K562 (cell line): ENCODE results near the gene SIAE. TPM values are rescaled to one million over a fixed set of nuclear protein-coding genes. Genes with fewer than 3 reads are reported as not detected.

Experiments used
- ATAC-seq: fragments of 200-7000 bp; cut with Tn5 transposase; 3 replicates; pipeline ENCODE4 v1.9.1; 2020; ENCODE audit warnings: moderate library complexity
- BruUV-seq: library from RNA; stranded (reverse); fragments of 400-500 nt; replicated peaks from 2 replicates; lab custom pipeline; 2021; lab: Mats Ljungman, UMichigan
- CTCF ChIA-PET: fragments of 300-600 bp; formaldehyde crosslinking; extraction: SDS; loops from one replicate; lab custom pipeline; 2021; ENCODE audit warnings: low intra/inter-chr PET ratio; lab: Yijun Ruan, JAX
- POLR2A ChIA-PET: fragments of 300-600, 350-650 bp; sonication (Branson Sonifier 250); formaldehyde crosslinking; extraction: SDS; loops from one replicate; lab custom pipeline; 2021; ENCODE audit warnings: antibody characterized with exemption, inconsistent platforms; lab: Yijun Ruan, JAX
- DNase-seq, 4 experiments: peaks; one replicate each; pipeline versions ENCODE4 v3.0.0 to v3.0.0-alpha.2; 2011 to 2018; ENCODE audit warnings: low spot score in 3 of 4, mixed read lengths in 3 of 4; ENCODE audit errors: extremely low read depth in 1 of 4
- FAIRE-seq: peaks from 2 replicates; lab custom pipeline; 2011; peaks lifted over from hg19 to GRCh38; lab: Jason Lieb, UNC
- H2AFZ ChIP-seq: 2 replicates; pipeline ENCODE4 v1.6.0; 2011; ENCODE audit warnings: low read depth, low read length, control low read depth, inconsistent platforms
- H3K27ac ChIP-seq: fragments of 200-600 bp; 3 replicates; pipeline ENCODE4 v1.8.0; 2011; ENCODE audit warnings: low read depth, mild to moderate bottlenecking, control low read depth, inconsistent platforms, low read length, moderate library complexity, mixed read lengths; ENCODE audit errors: extremely low read depth
- H3K27me3 ChIP-seq, 2 experiments: fragments of 300-600 bp in 1 of 2; 2 replicates in 1 of 2; 3 replicates in 1 of 2; pipeline versions ENCODE4 v1.6.0 to v1.8.0; 2011; ENCODE audit warnings: inconsistent platforms in 2 of 2, low read length in 2 of 2, mild to moderate bottlenecking in 1 of 2, mixed read lengths in 1 of 2, moderate library complexity in 1 of 2; ENCODE audit not compliant: control insufficient read depth in 2 of 2, insufficient read depth in 2 of 2
- H3K36me3 ChIP-seq: fragments of 300-600 bp; 3 replicates; pipeline ENCODE4 v1.8.0; 2011; ENCODE audit warnings: mild to moderate bottlenecking, low read length, inconsistent platforms; ENCODE audit not compliant: control insufficient read depth, insufficient read depth
- H3K4me1 ChIP-seq, 2 experiments: fragments of 200-600 bp in 1 of 2; replicated peaks in 1 of 2; 2 replicates in 1 of 2; 3 replicates in 1 of 2; pipeline versions ENCODE4 v1.5.1 to v1.8.0; 2011; ENCODE audit warnings: inconsistent platforms in 2 of 2, low read length in 2 of 2, mild to moderate bottlenecking in 1 of 2, mixed read lengths in 1 of 2, moderate library complexity in 1 of 2; ENCODE audit not compliant: control insufficient read depth in 2 of 2, insufficient read depth in 2 of 2
- H3K4me2 ChIP-seq: 2 replicates; pipeline ENCODE4 v1.6.1; 2011; ENCODE audit warnings: low read length, control low read depth, inconsistent platforms, mixed read lengths; ENCODE audit not compliant: insufficient read depth
- H3K4me3 ChIP-seq: fragments of 200-600 bp; sonication (generic), shearing (Covaris generic); 2 replicates; pipeline ENCODE4 v1.5.1; 2016; ENCODE audit warnings: control low read depth, inconsistent platforms
- H3K79me2 ChIP-seq: fragments of 200-600 bp; 3 replicates; pipeline ENCODE4 v1.8.0; 2011; ENCODE audit warnings: low read length, inconsistent platforms; ENCODE audit not compliant: control insufficient read depth, insufficient read depth
- H3K9ac ChIP-seq, 2 experiments: 2 replicates each; pipeline versions ENCODE4 v1.6.0 to v1.6.1; 2011; ENCODE audit warnings: low read depth in 2 of 2, low read length in 2 of 2, control low read depth in 1 of 2, inconsistent platforms in 1 of 2, mild to moderate bottlenecking in 1 of 2, mixed read lengths in 1 of 2; ENCODE audit not compliant: insufficient read depth in 1 of 2
- H3K9me1 ChIP-seq: one replicate; pipeline ENCODE4 v1.6.0; 2011; ENCODE audit warnings: inconsistent platforms, mild to moderate bottlenecking, low read length, moderate library complexity; ENCODE audit not compliant: control insufficient read depth, insufficient read depth
- H3K9me3 ChIP-seq: replicated peaks from 2 replicates; pipeline ENCODE4 v1.5.1; 2011; ENCODE audit warnings: low read depth, low read length, inconsistent platforms; ENCODE audit not compliant: control insufficient read depth, insufficient read depth
- H4K20me1 ChIP-seq: replicated peaks from 2 replicates; pipeline ENCODE4 v1.6.1; 2011; ENCODE audit warnings: low read length, inconsistent platforms, mixed read lengths; ENCODE audit not compliant: control insufficient read depth, insufficient read depth
- AFF1 ChIP-seq, 2 experiments: fragments of 450-650 bp; IDR thresholded peaks; 2 replicates each; pipeline ENCODE4 v1.6.1; 2018; ENCODE audit warnings: mild to moderate bottlenecking in 2 of 2, low read depth in 1 of 2; ENCODE audit not compliant: partially characterized antibody in 2 of 2
- DLX4 ChIP-seq: fragments of 250-450 bp; sonication (Bioruptor Pico); IDR thresholded peaks from 2 replicates; pipeline ENCODE4 v1.6.1; 2021; ENCODE audit warnings: mild to moderate bottlenecking
- GATAD2A ChIP-seq: fragments of 450-650 bp; IDR thresholded peaks from 2 replicates; pipeline ENCODE4 v1.6.1; 2017
- GTF2F1 ChIP-seq: IDR thresholded peaks from 2 replicates; pipeline ENCODE4 v1.6.1; 2011; ENCODE audit warnings: low read depth, low read length, improper control_type of control experiment
- NFE2L1 ChIP-seq: fragments of 450-650 bp; IDR thresholded peaks from 2 replicates; pipeline ENCODE4 v1.6.1; 2016; ENCODE audit warnings: missing genetic modification characterization, low read depth, mild to moderate bottlenecking, missing compliant biosample characterization, moderate library complexity, borderline replicate concordance
- PHB2 ChIP-seq: fragments of 450-650 bp; IDR thresholded peaks from 2 replicates; pipeline ENCODE4 v1.6.1; 2017; ENCODE audit warnings: low read depth
- WGBS: fragments of 100-300 bp; shearing (Covaris generic); methylation state at CpG from one replicate; pipeline ENCODE4 v1.1.6; 2016; ENCODE audit warnings: low coverage, mixed read lengths; ENCODE audit not compliant: insufficient coverage; ENCODE audit errors: missing lambda C conversion rate; 5-methylcytosine and 5-hydroxymethylcytosine counted together
- in situ Hi-C: fragments of 300-500 bp; cut with MboI; formaldehyde crosslinking; loops from 4 replicates; pipeline ENCODE4 v1.15.0; 2018; ENCODE audit warnings: inconsistent platforms, mixed read lengths
- intact Hi-C: fragments of 100-400 bp; cut with micrococcal nuclease; formaldehyde crosslinking; loops from 2 replicates; pipeline ENCODE4 v1.14.2; 2022
- polyA plus RNA-seq, 8 experiments: library from polyadenylated mRNA; depleted of rRNA in 4 of 8; stranded (reverse) in 5 of 8; unstranded in 3 of 8; fragments of >200 nt; fragmentation: Nextera tagmentation in 2 of 8; fragmentation: Illumina TruSeq in 1 of 8; extraction: Ambion mirVana in 2 of 8; extraction: Trizol in 1 of 8; gene quantifications; 2 replicates each; pipeline versions ENCODE4 v1.2.1 to v1.2.3, GENCODE V29; 2011 to 2014; ENCODE audit warnings: inconsistent platforms in 1 of 8, missing spikeins in 1 of 8
- total RNA-seq, 7 experiments: library from RNA; depleted of rRNA in 6 of 7; stranded (reverse); fragments of >200 nt in 6 of 7; fragmentation: Illumina TruSeq in 2 of 7; extraction: Trizol in 2 of 7; gene quantifications; 2 replicates each; pipeline versions ENCODE4 v1.2.1 to v1.2.3, GENCODE V29; 2011 to 2021; ENCODE audit warnings: low replicate concordance in 1 of 7

The SIAE gene
- total and polyA plus RNA-seq, 9 of the 15 experiments (the other 6 are each of a cell fraction or from before 2014, with no cell fraction given) = 0.89 to 9.6 (median 3.7) TPM

- intact Hi-C loops = no loop called here
Measured at GRCh38 chr11:124656774-124657630, 16.5 kb downstream of the SIAE start.

GRCh38 chr11:124648610-124649009 is 24.9 kb downstream of the SIAE start:
- CTCF ChIA-PET = no interaction called here
- Histone ChIP-seq H3K9me3 (no peaks in the 10 kb centered on the region), H3K9me1 (no peaks in the 10 kb centered on the region), H2AFZ (no peak overlapping the region), H3K4me1 (peaks cover 0 to 14% of the 10 kb centered on the region in 2 experiments; a peak in 2 of 5 replicates), H3K27me3 (no peaks in the 10 kb centered on the region), H3K79me2 (no peaks in the 10 kb centered on the region), H3K27ac (no peak overlapping the region), H3K4me3 (no peak overlapping the region), H4K20me1 (no peaks in the 10 kb centered on the region), H3K9ac (no peak overlapping the region), H3K36me3 (no peaks in the 10 kb centered on the region), H3K4me2 (no peak overlapping the region)
- in situ Hi-C loops (no loop called here), intact Hi-C loops (no loop called here)
- FAIRE-seq (no peak), ATAC-seq (no peak), DNase-seq (no peak)
- TF ChIP-seq PHB2 (no peak), GTF2F1 (no peak), AFF1 (IDR thresholded peaks at IDR 0.05; ENCODE audit: low read depth in 1 of 2, partially characterized antibody in 2 of 2) (no peak)
- BruUV-seq = no TSS peak
- POLR2A ChIA-PET = interaction anchor here (0.6 to 0.8 kb wide), 2 partner anchors 19 to 48 kb away, joined by 3 read pairs; no protein-coding TSS in a partner anchor
- WGBS = 29% methylated on average over 6 of the region's 6 CpGs

More at GRCh38 chr11:124656774-124657630, 16.5 kb downstream of the SIAE start:
- Histone ChIP-seq H3K9me1 (no peaks in the 10 kb centered on the region), H3K27me3 (no peaks in the 10 kb centered on the region), H3K79me2 (no peaks in the 10 kb centered on the region), H3K36me3 (no peaks in the 10 kb centered on the region), H4K20me1 (no peaks in the 10 kb centered on the region), H3K9me3 (no peaks in the 10 kb centered on the region), H3K4me1 (no peaks in the 10 kb centered on the region), H3K27ac (no peak overlapping the region), H3K9ac (no peak overlapping the region; a peak in 1 of 4 replicates), H3K4me2 (no peak overlapping the region), H2AFZ (no peak overlapping the region; the same call in 1 of the 2 replicates), H3K4me3 (no peak overlapping the region)
- CTCF ChIA-PET = no interaction called here
- WGBS = 42% methylated on average over 15 of the region's 16 CpGs
- BruUV-seq = no TSS peak
- FAIRE-seq (no peak), DNase-seq (no peak), ATAC-seq (no peak)
- TF ChIP-seq NFE2L1 (tag) (no peak), GATAD2A (no peak), DLX4 (no peak)
- in situ Hi-C loops = no loop called here
- POLR2A ChIA-PET = interaction anchor here (0.6 to 1.1 kb wide), 2 partner anchors 10 to 21 kb away, joined by 3 to 5 read pairs; no protein-coding TSS in a partner anchor
